ENCODE measurements around the gene EIF3D.
A peak's percentile ranks its signal among the peaks of the same experiment; 100 is the strongest.

The EIF3D gene

GRCh38 chr22:36563444-36563843 lies 34.5 kb upstream of the EIF3D start:
- no peak overlapping the region for H3K4me3 ChIP-seq (ENCODE audit: low read length)
- no peak for TF ChIP-seq CTCF (IDR thresholded peaks at IDR 0.05; ENCODE audit: insufficient read depth, low read depth, low read length, missing control alignments)
- no peak for DNase-seq (ENCODE audit: low read depth)

- DNase-seq (ENCODE audit: low read depth), result no peak
- TF ChIP-seq CTCF (IDR thresholded peaks at IDR 0.05; ENCODE audit: insufficient read depth, low read depth, low read length, missing control alignments), result no peak
- no peak overlapping the region for H3K4me3 ChIP-seq (ENCODE audit: low read length)
These were observed 34.0 kb upstream of the EIF3D start for GRCh38 chr22:36563001-36563400.

- no peak for TF ChIP-seq CTCF (IDR thresholded peaks at IDR 0.05; ENCODE audit: insufficient read depth, low read depth, low read length, missing control alignments)
- no peak overlapping the region for H3K4me3 ChIP-seq (ENCODE audit: low read length)
- DNase-seq (ENCODE audit: low read depth), result peak; percentile 65
These were observed 33.4 kb upstream of the EIF3D start for GRCh38 chr22:36562261-36562835.

- no peak for TF ChIP-seq CTCF (IDR thresholded peaks at IDR 0.05; ENCODE audit: insufficient read depth, low read depth, low read length, missing control alignments)
- no peak overlapping the region for H3K4me3 ChIP-seq (ENCODE audit: low read length)
- no peak for DNase-seq (ENCODE audit: low read depth)
These were observed 32.4 kb upstream of the EIF3D start for GRCh38 chr22:36561291-36561811.

GRCh38 chr22:36560001-36560400 lies 31.0 kb upstream of the EIF3D start:
- H3K4me3 ChIP-seq (ENCODE audit: low read length), result no peak overlapping the region
- no peak for TF ChIP-seq CTCF (IDR thresholded peaks at IDR 0.05; ENCODE audit: insufficient read depth, low read depth, low read length, missing control alignments)
- no peak for DNase-seq (ENCODE audit: low read depth)

- H3K4me3 ChIP-seq (ENCODE audit: low read length), result no peak overlapping the region
- no peak for DNase-seq (ENCODE audit: low read depth)
- no peak for TF ChIP-seq CTCF (IDR thresholded peaks at IDR 0.05; ENCODE audit: insufficient read depth, low read depth, low read length, missing control alignments)
These were observed 25.1 kb upstream of the EIF3D start for GRCh38 chr22:36554098-36554497.

GRCh38 chr22:36552289-36552688 lies 23.3 kb upstream of the EIF3D start:
- no peak for DNase-seq (ENCODE audit: low read depth)
- H3K4me3 ChIP-seq (ENCODE audit: low read length), result no peak overlapping the region
- TF ChIP-seq CTCF (IDR thresholded peaks at IDR 0.05; ENCODE audit: insufficient read depth, low read depth, low read length, missing control alignments), result no peak
